ENCODE results near the gene MAFG. TPM values are rescaled to one million over a fixed set of nuclear protein-coding genes. Genes with fewer than 3 reads are reported as not detected.

MAFG gene
- total RNA-seq, 1 experiment from 2014 or later = 10.9 TPM

DNA sequence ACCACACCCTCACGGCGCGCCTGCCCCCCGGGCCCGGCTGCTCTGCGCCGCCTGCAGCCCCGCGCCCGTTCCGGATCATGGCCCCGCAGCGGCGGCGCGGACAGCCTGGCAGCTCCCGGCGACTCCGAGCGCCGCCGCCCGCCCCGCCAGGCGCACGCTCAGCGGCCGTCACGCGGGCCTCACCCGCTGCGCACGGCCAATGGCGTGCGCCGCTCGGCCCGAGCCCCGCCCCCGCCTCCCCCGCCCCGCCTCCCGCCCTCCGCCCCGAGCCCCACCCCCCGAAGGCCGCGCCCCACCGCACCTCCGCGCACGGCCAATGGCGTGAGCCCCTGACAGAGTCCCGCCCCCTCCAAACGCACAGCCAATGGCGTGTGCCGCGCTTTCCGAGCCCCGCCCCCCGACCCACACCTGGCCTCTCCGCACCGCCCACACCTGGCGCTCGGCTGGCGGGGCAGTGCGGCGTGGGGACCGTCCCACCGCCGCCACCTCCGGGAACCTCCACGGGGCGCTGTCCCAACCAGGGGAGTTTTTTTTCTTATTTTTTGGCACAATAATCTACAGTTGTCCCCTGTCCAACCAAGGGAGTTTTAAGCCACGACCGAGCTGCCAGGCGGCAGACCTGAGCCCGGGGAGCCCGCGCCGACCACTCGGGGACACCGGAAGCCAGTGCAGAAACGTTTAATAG, 16.1 kb downstream of the MAFG start, which contains the start of gene PCYT2:
Gene PCYT2 (minus strand): TSS at position 123 of the 685 bp plus-strand sequence. CDS start 44 bp downstream, at position 79.
- Histone ChIP-seq H3K79me2 (ENCODE audit: low read length) (peaks cover 26% of the 10 kb centered on the region), H3K9me2 (replicated peaks; ENCODE audit: insufficient read depth, low read length) (no peaks in the 10 kb centered on the region), H2AFZ (ENCODE audit: low read length) (no peak within 1 kb of the TSS), H3K4me3 (ENCODE audit: low read length) (peak within 1 kb of the TSS; percentile 99), H3K27me3 (ENCODE audit: low read length) (no peaks in the 10 kb centered on the region), H3K9me3 (ENCODE audit: low read length) (no peaks in the 10 kb centered on the region), H3K36me3 (ENCODE audit: insufficient read depth, low read length) (peaks cover 9% of the 10 kb centered on the region; the same call in 1 of the 2 replicates), H3K4me2 (ENCODE audit: low read depth, low read length, poor library complexity, severe bottlenecking) (peak within 1 kb of the TSS; percentile 75), H3K9ac (ENCODE audit: low read length) (peak within 1 kb of the TSS; percentile 96), H3K27ac (ENCODE audit: low read length) (peak within 1 kb of the TSS; percentile 29; the same call in 1 of the 2 replicates), H4K20me1 (ENCODE audit: insufficient read depth, low read depth, low read length) (peaks cover 6% of the 10 kb centered on the region; the same call in 1 of the 2 replicates), H3K4me1 (ENCODE audit: low read length) (peaks cover 11% of the 10 kb centered on the region)
- peak; percentile 97 for DNase-seq

DNA sequence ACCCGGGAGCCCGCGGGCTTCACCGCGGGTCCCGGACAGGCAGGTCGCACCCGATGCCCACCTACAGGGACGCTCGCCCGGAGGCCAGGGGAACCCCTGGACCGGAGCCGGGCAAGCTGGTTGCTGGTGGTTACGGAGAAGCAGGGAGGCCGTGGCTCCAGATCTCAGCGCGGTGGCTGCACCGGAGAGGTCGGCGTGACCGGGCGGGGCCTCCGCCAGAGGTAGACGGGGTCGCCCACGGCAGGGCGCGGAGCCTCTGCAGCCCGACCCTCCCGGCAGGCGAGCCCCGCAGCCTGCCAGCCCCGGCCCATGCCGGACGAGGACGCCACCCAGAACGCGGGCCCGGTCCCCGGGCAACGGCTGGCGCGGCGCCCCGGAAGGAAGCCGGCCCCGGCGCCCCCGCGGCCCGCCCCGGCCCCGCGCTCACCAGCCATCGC, 16.7 kb downstream of the MAFG start:
- Histone ChIP-seq H3K9me2 (replicated peaks; ENCODE audit: insufficient read depth, low read length) (no peaks in the 10 kb centered on the region), H3K79me2 (ENCODE audit: low read length) (peaks cover 20% of the 10 kb centered on the region), H3K4me1 (ENCODE audit: low read length) (peaks cover 11% of the 10 kb centered on the region), H4K20me1 (ENCODE audit: insufficient read depth, low read depth, low read length) (peaks cover 2% of the 10 kb centered on the region; the same call in 1 of the 2 replicates), H3K9ac (ENCODE audit: low read length) (peak overlapping the region; percentile 96), H3K27ac (ENCODE audit: low read length) (peak overlapping the region; percentile 29; the same call in 1 of the 2 replicates), H2AFZ (ENCODE audit: low read length) (no peak overlapping the region), H3K36me3 (ENCODE audit: insufficient read depth, low read length) (peaks cover 7% of the 10 kb centered on the region; the same call in 1 of the 2 replicates), H3K9me3 (ENCODE audit: low read length) (no peaks in the 10 kb centered on the region), H3K4me3 (ENCODE audit: low read length) (peak overlapping the region; percentile 99), H3K4me2 (ENCODE audit: low read depth, low read length, poor library complexity, severe bottlenecking) (peak overlapping the region; percentile 75), H3K27me3 (ENCODE audit: low read length) (no peaks in the 10 kb centered on the region)
- DNase-seq = peak; percentile 58

GRCh38 chr17:81909966-81910839, 17.3 kb downstream of the MAFG start:
- H3K4me2 ChIP-seq (ENCODE audit: low read depth, low read length, poor library complexity, severe bottlenecking) = peak overlapping the region; percentile 75
- peak; percentile 59 for DNase-seq
- H3K27me3 ChIP-seq (ENCODE audit: low read length) = no peaks in the 10 kb centered on the region
- peak overlapping the region; percentile 29; the same call in 1 of the 2 replicates for H3K27ac ChIP-seq (ENCODE audit: low read length)
- peaks cover 5% of the 10 kb centered on the region; the same call in 1 of the 2 replicates for H3K36me3 ChIP-seq (ENCODE audit: insufficient read depth, low read length)
- H3K79me2 ChIP-seq (ENCODE audit: low read length) = peaks cover 17% of the 10 kb centered on the region; the same call in 1 of the 2 replicates
- no peak overlapping the region for H2AFZ ChIP-seq (ENCODE audit: low read length)
- no peaks in the 10 kb centered on the region for H3K9me3 ChIP-seq (ENCODE audit: low read length)
- peak overlapping the region; percentile 99 for H3K4me3 ChIP-seq (ENCODE audit: low read length)
- H4K20me1 ChIP-seq (ENCODE audit: insufficient read depth, low read depth, low read length) = no peaks in the 10 kb centered on the region; the same call in 1 of the 2 replicates
- peak overlapping the region; percentile 96 for H3K9ac ChIP-seq (ENCODE audit: low read length)
- no peaks in the 10 kb centered on the region for H3K9me2 ChIP-seq (replicated peaks; ENCODE audit: insufficient read depth, low read length)
- peaks cover 11% of the 10 kb centered on the region for H3K4me1 ChIP-seq (ENCODE audit: low read length)

DNA sequence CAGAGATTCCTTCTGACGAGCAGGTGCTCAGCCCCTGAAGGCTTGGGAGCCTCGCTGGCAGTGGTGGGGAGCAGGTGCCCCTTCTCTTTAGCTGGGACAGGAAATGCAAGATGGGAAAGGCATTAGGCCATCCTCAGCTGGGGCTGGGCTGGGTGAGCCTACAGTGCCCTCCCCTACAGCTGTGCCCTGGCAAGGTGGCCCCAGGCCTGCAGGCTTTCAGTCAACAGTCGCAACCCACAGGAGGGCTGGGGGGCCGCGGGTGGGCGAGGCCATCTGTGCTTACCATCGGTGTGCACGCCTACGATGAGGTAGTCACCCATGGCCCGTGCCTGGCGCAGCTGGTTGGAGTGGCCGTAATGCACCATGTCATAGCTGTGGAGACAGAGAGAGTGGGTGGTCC, 18.3 kb downstream of the MAFG start:
- no peaks in the 10 kb centered on the region; the same call in 1 of the 2 replicates for H4K20me1 ChIP-seq (ENCODE audit: insufficient read depth, low read depth, low read length)
- no peak for DNase-seq
- H3K4me2 ChIP-seq (ENCODE audit: low read depth, low read length, poor library complexity, severe bottlenecking) = no peak overlapping the region
- no peak overlapping the region for H3K27ac ChIP-seq (ENCODE audit: low read length)
- no peaks in the 10 kb centered on the region for H3K9me3 ChIP-seq (ENCODE audit: low read length)
- no peak overlapping the region for H3K9ac ChIP-seq (ENCODE audit: low read length)
- H3K79me2 ChIP-seq (ENCODE audit: low read length) = peaks cover 17% of the 10 kb centered on the region; the same call in 1 of the 2 replicates
- H3K9me2 ChIP-seq (replicated peaks; ENCODE audit: insufficient read depth, low read length) = no peaks in the 10 kb centered on the region
- H2AFZ ChIP-seq (ENCODE audit: low read length) = no peak overlapping the region
- no peaks in the 10 kb centered on the region for H3K27me3 ChIP-seq (ENCODE audit: low read length)
- peaks cover 11% of the 10 kb centered on the region for H3K4me1 ChIP-seq (ENCODE audit: low read length)
- peaks cover 5% of the 10 kb centered on the region; the same call in 1 of the 2 replicates for H3K36me3 ChIP-seq (ENCODE audit: insufficient read depth, low read length)
- no peak overlapping the region for H3K4me3 ChIP-seq (ENCODE audit: low read length)

DNA sequence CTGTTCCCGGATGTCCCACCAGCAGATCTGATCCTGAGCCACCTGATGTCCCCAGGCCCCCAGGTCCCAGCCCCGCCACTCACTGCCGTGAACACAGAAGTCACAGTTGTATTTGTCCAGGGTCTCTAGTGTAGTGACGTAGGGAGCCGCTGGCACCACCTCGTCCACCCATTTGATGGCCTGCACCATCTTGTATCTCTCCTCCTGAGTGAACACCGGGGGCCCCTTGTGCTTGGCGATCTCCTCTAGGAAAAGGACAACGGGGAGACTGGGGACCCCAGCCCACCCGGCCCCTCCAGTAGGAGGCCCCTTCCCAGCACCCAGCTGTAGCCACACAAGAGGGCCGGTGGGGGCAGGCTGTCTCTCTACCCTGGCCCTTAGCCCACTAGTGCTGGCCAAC, 18.7 kb downstream of the MAFG start:
- H3K9me3 ChIP-seq (ENCODE audit: low read length) = no peaks in the 10 kb centered on the region
- peaks cover 11% of the 10 kb centered on the region for H3K4me1 ChIP-seq (ENCODE audit: low read length)
- H3K36me3 ChIP-seq (ENCODE audit: insufficient read depth, low read length) = peaks cover 5% of the 10 kb centered on the region; the same call in 1 of the 2 replicates
- H3K79me2 ChIP-seq (ENCODE audit: low read length) = peaks cover 17% of the 10 kb centered on the region; the same call in 1 of the 2 replicates
- no peak overlapping the region for H3K4me3 ChIP-seq (ENCODE audit: low read length)
- H2AFZ ChIP-seq (ENCODE audit: low read length) = no peak overlapping the region
- no peak overlapping the region for H3K9ac ChIP-seq (ENCODE audit: low read length)
- H3K27ac ChIP-seq (ENCODE audit: low read length) = no peak overlapping the region
- no peak overlapping the region for H3K4me2 ChIP-seq (ENCODE audit: low read depth, low read length, poor library complexity, severe bottlenecking)
- H4K20me1 ChIP-seq (ENCODE audit: insufficient read depth, low read depth, low read length) = no peaks in the 10 kb centered on the region; the same call in 1 of the 2 replicates
- no peak for DNase-seq
- H3K9me2 ChIP-seq (replicated peaks; ENCODE audit: insufficient read depth, low read length) = no peaks in the 10 kb centered on the region
- no peaks in the 10 kb centered on the region for H3K27me3 ChIP-seq (ENCODE audit: low read length)

DNA sequence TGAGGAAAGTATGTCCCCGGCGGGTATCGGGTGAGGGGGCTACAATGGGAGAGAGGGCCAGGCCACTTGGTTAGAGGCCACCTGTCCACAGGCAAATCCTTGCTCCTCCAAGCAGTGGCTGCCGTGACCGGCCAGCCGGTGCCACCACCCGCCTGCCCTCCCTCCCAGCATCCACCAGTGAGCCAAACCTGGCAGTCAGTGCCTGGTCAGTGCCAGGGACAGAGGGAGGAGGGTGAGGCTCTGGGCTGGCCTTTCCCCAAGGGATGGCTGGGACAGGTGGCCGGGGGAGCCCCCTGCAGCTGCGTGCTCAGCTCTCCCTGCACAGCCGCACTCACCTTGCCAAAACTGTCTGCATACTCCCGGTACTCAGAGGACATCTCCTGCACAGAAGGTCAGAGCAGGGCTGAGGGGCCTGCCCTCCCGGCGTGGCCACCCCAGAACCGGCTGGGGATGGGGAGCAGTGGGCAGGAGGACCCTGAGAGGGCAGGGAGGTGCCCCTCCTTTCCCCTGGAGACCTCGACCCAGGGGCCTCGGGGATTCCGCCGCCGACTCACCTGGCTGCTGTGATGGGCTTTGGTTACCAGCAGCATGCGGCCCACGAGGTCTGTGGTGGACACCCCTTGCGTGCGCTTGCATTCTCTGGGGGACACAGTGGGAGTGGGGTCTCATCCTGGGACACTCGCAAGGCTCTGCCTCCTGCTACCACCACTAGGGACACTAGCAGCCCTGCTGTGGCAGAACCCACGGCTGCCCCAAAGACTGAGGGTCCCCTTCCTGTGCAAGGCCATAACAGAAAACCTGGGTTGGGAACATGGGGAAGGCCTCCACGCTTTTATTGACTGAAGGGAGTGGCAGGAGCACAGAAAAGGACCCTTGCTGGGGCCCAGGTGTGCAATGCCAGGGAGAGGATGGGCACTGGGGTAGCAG, 20.1 kb downstream of the MAFG start:
- Histone ChIP-seq H3K4me3 (ENCODE audit: low read length) (no peak overlapping the region), H3K27me3 (ENCODE audit: low read length) (no peaks in the 10 kb centered on the region), H3K9me3 (ENCODE audit: low read length) (no peaks in the 10 kb centered on the region), H4K20me1 (ENCODE audit: insufficient read depth, low read depth, low read length) (peaks cover 9% of the 10 kb centered on the region; the same call in 1 of the 2 replicates), H2AFZ (ENCODE audit: low read length) (no peak overlapping the region), H3K4me1 (ENCODE audit: low read length) (peaks cover 11% of the 10 kb centered on the region), H3K79me2 (ENCODE audit: low read length) (peaks cover 17% of the 10 kb centered on the region; the same call in 1 of the 2 replicates), H3K9me2 (replicated peaks; ENCODE audit: insufficient read depth, low read length) (no peaks in the 10 kb centered on the region), H3K9ac (ENCODE audit: low read length) (no peak overlapping the region), H3K4me2 (ENCODE audit: low read depth, low read length, poor library complexity, severe bottlenecking) (no peak overlapping the region), H3K36me3 (ENCODE audit: insufficient read depth, low read length) (no peaks in the 10 kb centered on the region), H3K27ac (ENCODE audit: low read length) (no peak overlapping the region)
- no peak for DNase-seq

- DNase-seq = peak; percentile 56
- H3K27ac ChIP-seq (ENCODE audit: low read length) = no peak overlapping the region
- H3K9ac ChIP-seq (ENCODE audit: low read length) = no peak overlapping the region
Measured at GRCh38 chr17:81906476-81907218, 20.9 kb downstream of the MAFG start.

More at GRCh38 chr17:81906476-81907218, 20.9 kb downstream of the MAFG start:
- Histone ChIP-seq H3K79me2 (ENCODE audit: low read length) (peaks cover 17% of the 10 kb centered on the region; the same call in 1 of the 2 replicates), H3K36me3 (ENCODE audit: insufficient read depth, low read length) (no peaks in the 10 kb centered on the region), H3K9me2 (replicated peaks; ENCODE audit: insufficient read depth, low read length) (no peaks in the 10 kb centered on the region), H4K20me1 (ENCODE audit: insufficient read depth, low read depth, low read length) (0 out of 2 replicates have a peak, but pooled peaks cover 9% of the 10 kb centered on the region), H3K27me3 (ENCODE audit: low read length) (no peaks in the 10 kb centered on the region), H3K9me3 (ENCODE audit: low read length) (no peaks in the 10 kb centered on the region), H2AFZ (ENCODE audit: low read length) (no peak overlapping the region), H3K4me3 (ENCODE audit: low read length) (no peak overlapping the region), H3K4me2 (ENCODE audit: low read depth, low read length, poor library complexity, severe bottlenecking) (no peak overlapping the region), H3K4me1 (ENCODE audit: low read length) (peaks cover 10% of the 10 kb centered on the region)
